HepG2 (cell line): ENCODE measurements around the gene SRCAP. TPM values are rescaled to one million over a fixed set of nuclear protein-coding genes. Genes with fewer than 3 reads are reported as not detected.

ENCODE experiments used
- FOXA3 ChIP-seq: IDR thresholded peaks from 2 replicates; pipeline ENCODE4 v1.6.1; 2016; ENCODE audit warnings: missing genetic modification reagents, missing compliant biosample characterization
- HINFP ChIP-seq: sonication (generic); formaldehyde crosslinking; IDR thresholded peaks from 2 replicates; pipeline ENCODE4 v1.4.0; 2020; ENCODE audit warnings: low read depth, mild to moderate bottlenecking, missing genetic modification reagents
- MBD4 ChIP-seq: IDR thresholded peaks from 2 replicates; pipeline ENCODE4 v1.6.1; 2012; ENCODE audit warnings: low read length, inconsistent platforms, borderline replicate concordance
- PHB2 ChIP-seq: fragments of 450-650 bp; IDR thresholded peaks from 2 replicates; pipeline ENCODE4 v1.6.1; 2018; ENCODE audit not compliant: partially characterized antibody
- RERE ChIP-seq: IDR thresholded peaks from 2 replicates; pipeline ENCODE4 v1.6.1; 2016; ENCODE audit warnings: low read depth, missing genetic modification reagents, missing compliant biosample characterization
- SALL1 ChIP-seq: sonication (generic); formaldehyde crosslinking; IDR thresholded peaks from 2 replicates; pipeline ENCODE4 v1.8.0; 2022; ENCODE audit warnings: mild to moderate bottlenecking, missing genetic modification reagents
- ZNF136 ChIP-seq: sonication (generic); formaldehyde crosslinking; IDR thresholded peaks from 2 replicates; pipeline ENCODE4 v1.8.1; 2022; ENCODE audit warnings: low read depth, mild to moderate bottlenecking, moderate library complexity, missing genetic modification reagents
- ZNF343 ChIP-seq: sonication (generic); formaldehyde crosslinking; IDR thresholded peaks from 2 replicates; pipeline ENCODE4 v1.4.0; 2020; ENCODE audit warnings: mild to moderate bottlenecking, missing genetic modification reagents
- ZNF446 ChIP-seq: sonication (generic); formaldehyde crosslinking; IDR thresholded peaks from 2 replicates; pipeline ENCODE4 v1.5.0; 2020; ENCODE audit warnings: mild to moderate bottlenecking, missing genetic modification reagents
- ZNF503 ChIP-seq: sonication (generic); formaldehyde crosslinking; IDR thresholded peaks from 2 replicates; pipeline ENCODE4 v1.4.0; 2020; ENCODE audit warnings: missing genetic modification reagents
- ZNF543 ChIP-seq: sonication (generic); formaldehyde crosslinking; IDR thresholded peaks from 2 replicates; pipeline ENCODE4 v1.4.0; 2020; ENCODE audit warnings: mild to moderate bottlenecking, missing genetic modification reagents
- polyA plus RNA-seq, 8 experiments: library from polyadenylated mRNA; depleted of rRNA in 3 of 8; stranded (reverse) in 7 of 8; unstranded in 1 of 8; fragments of >200 nt; fragmentation: Illumina TruSeq in 4 of 8; extraction: Trizol in 4 of 8; gene quantifications; 2 replicates each; pipeline versions ENCODE4 v1.2.1 to v1.2.3, GENCODE V29; 2011 to 2016; ENCODE audit warnings: low read depth in 4 of 8, missing spikeins in 1 of 8, mixed read lengths in 1 of 8; ENCODE audit not compliant: insufficient read depth in 1 of 8
- total RNA-seq, 5 experiments: library from RNA; depleted of rRNA; stranded (reverse); fragments of >200 nt; fragmentation: Illumina TruSeq; extraction: Trizol; gene quantifications; 2 replicates each; pipeline ENCODE4 v1.2.3, GENCODE V29; 2016; ENCODE audit warnings: low read depth in 1 of 5
- TF ChIP-seq, protein P1 (sequence below): sonication (generic); formaldehyde crosslinking; conservative IDR thresholded peaks from 2 replicates; pipeline ENCODE4 v1.8.1; 2023; ENCODE audit warnings: missing genetic modification reagents
- TF ChIP-seq, protein P2 (sequence below): sonication (generic); formaldehyde crosslinking; IDR thresholded peaks from 2 replicates; pipeline ENCODE4 v1.4.0; 2020; ENCODE audit warnings: low read depth, mild to moderate bottlenecking, missing genetic modification reagents
- TF ChIP-seq, protein P3 (sequence below): sonication (generic); formaldehyde crosslinking; IDR thresholded peaks from 2 replicates; pipeline ENCODE4 v1.4.0; 2020; ENCODE audit warnings: mild to moderate bottlenecking, missing genetic modification reagents

Gene SRCAP
- total and polyA plus RNA-seq, 2 of the 13 experiments (the other 11 are each of a cell fraction or from before 2014, with no cell fraction given), result 4.9 to 9.0 TPM

GRCh38 chr16:30775392-30776188 is 76.6 kb downstream of the SRCAP start (continued):
- peak; percentile 40; the same call in 1 of the 2 replicates for TF ChIP-seq ZNF503 (CRISPR knock-in tag)
- peak; percentile 91; the same call in 1 of the 2 replicates for TF ChIP-seq ZNF446 (CRISPR knock-in tag)
- TF ChIP-seq PHB2, result no peak
- TF ChIP-seq SALL1, result peak; percentile 81
- TF ChIP-seq, protein P1, sequence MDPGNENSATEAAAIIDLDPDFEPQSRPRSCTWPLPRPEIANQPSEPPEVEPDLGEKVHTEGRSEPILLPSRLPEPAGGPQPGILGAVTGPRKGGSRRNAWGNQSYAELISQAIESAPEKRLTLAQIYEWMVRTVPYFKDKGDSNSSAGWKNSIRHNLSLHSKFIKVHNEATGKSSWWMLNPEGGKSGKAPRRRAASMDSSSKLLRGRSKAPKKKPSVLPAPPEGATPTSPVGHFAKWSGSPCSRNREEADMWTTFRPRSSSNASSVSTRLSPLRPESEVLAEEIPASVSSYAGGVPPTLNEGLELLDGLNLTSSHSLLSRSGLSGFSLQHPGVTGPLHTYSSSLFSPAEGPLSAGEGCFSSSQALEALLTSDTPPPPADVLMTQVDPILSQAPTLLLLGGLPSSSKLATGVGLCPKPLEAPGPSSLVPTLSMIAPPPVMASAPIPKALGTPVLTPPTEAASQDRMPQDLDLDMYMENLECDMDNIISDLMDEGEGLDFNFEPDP (CRISPR knock-in tag), result peak; percentile 99
- TF ChIP-seq ZNF343, result peak; percentile 94
- TF ChIP-seq, protein P2, sequence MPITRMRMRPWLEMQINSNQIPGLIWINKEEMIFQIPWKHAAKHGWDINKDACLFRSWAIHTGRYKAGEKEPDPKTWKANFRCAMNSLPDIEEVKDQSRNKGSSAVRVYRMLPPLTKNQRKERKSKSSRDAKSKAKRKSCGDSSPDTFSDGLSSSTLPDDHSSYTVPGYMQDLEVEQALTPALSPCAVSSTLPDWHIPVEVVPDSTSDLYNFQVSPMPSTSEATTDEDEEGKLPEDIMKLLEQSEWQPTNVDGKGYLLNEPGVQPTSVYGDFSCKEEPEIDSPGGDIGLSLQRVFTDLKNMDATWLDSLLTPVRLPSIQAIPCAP, result no peak; the same call in 1 of the 2 replicates
- TF ChIP-seq, protein P3, sequence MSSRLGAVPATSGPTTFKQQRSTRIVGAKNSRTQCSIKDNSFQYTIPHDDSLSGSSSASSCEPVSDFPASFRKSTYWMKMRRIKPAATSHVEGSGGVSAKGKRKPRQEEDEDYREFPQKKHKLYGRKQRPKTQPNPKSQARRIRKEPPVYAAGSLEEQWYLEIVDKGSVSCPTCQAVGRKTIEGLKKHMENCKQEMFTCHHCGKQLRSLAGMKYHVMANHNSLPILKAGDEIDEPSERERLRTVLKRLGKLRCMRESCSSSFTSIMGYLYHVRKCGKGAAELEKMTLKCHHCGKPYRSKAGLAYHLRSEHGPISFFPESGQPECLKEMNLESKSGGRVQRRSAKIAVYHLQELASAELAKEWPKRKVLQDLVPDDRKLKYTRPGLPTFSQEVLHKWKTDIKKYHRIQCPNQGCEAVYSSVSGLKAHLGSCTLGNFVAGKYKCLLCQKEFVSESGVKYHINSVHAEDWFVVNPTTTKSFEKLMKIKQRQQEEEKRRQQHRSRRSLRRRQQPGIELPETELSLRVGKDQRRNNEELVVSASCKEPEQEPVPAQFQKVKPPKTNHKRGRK (CRISPR knock-in tag), result peak; percentile 67; the same call in 1 of the 2 replicates
- no peak for TF ChIP-seq MBD4
- peak; percentile 95 for TF ChIP-seq ZNF543 (CRISPR knock-in tag)
- TF ChIP-seq HINFP (CRISPR knock-in tag), result peak; percentile 92
- peak; percentile 35 for TF ChIP-seq FOXA3
- TF ChIP-seq RERE (CRISPR knock-in tag), result no peak
- TF ChIP-seq ZNF136 (CRISPR knock-in tag), result no peak
